SU-DHL-6 (cell line): ENCODE measurements around the gene ADGRD2.

Source experiments
- CTCF ChIP-seq: fragments of 200-600 bp; sonication (generic); IDR thresholded peaks from one replicate; pipeline ENCODE4 v1.5.1; 2017; ENCODE audit warnings: antibody characterized with exemption, mild to moderate bottlenecking, low read length, moderate library complexity; ENCODE audit not compliant: insufficient read depth, poor library complexity, severe bottlenecking
- EZH2phosphoT487 ChIP-seq: fragments of 200-600 bp; sonication (generic), shearing (Covaris generic); conservative IDR thresholded peaks from 2 replicates; pipeline ENCODE4 v1.6.1; 2018; ENCODE audit warnings: mild to moderate bottlenecking, antibody characterized with exemption, low read length, moderate library complexity, mixed read lengths

GRCh38 chr9:124415852-124416484 is 34.3 kb upstream of the ADGRD2 start:
- TF ChIP-seq CTCF (no peak), EZH2phosphoT487 (no peak)
